ENCODE results near the gene PON3. TPM values are rescaled to one million over a fixed set of nuclear protein-coding genes. Genes with fewer than 3 reads are reported as not detected.
A peak's percentile ranks its signal among the peaks of the same experiment; 100 is the strongest.

Gene PON3
- total RNA-seq, 1 donor from 2014 or later, result not detected

DNA sequence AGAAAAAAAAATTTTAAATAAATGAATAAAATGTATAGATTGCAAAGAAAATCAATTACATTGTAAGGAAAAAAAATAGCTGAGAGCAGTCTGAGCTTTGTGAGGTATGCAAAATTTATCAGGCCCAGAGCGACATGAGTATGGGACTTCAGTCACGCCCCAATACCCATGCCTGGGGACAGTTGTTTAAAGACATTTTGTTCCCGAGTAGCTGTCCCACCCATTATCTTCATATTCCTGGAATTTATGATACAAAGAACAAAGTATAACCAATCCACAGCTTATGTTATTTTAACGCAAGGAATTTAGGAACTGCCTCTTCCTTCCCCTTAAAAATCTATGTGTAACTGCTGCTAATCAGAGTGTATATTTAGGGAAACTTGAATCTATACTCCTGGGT lies 40.2 kb upstream of the PON3 start:
- Mint-ChIP-seq H3K27ac (ENCODE audit: unreplicated experiment) (peak overlapping the region; percentile 80), H3K27me3 (ENCODE audit: unreplicated experiment) (no peaks in the 10 kb centered on the region), H3K9me3 (ENCODE audit: unreplicated experiment) (no peaks in the 10 kb centered on the region), H3K36me3 (ENCODE audit: unreplicated experiment) (peaks cover 4% of the 10 kb centered on the region), H3K4me1 (ENCODE audit: unreplicated experiment) (peaks cover 41% of the 10 kb centered on the region), H3K4me3 (ENCODE audit: unreplicated experiment) (no peak overlapping the region)
- TF ChIP-seq, protein P1, sequence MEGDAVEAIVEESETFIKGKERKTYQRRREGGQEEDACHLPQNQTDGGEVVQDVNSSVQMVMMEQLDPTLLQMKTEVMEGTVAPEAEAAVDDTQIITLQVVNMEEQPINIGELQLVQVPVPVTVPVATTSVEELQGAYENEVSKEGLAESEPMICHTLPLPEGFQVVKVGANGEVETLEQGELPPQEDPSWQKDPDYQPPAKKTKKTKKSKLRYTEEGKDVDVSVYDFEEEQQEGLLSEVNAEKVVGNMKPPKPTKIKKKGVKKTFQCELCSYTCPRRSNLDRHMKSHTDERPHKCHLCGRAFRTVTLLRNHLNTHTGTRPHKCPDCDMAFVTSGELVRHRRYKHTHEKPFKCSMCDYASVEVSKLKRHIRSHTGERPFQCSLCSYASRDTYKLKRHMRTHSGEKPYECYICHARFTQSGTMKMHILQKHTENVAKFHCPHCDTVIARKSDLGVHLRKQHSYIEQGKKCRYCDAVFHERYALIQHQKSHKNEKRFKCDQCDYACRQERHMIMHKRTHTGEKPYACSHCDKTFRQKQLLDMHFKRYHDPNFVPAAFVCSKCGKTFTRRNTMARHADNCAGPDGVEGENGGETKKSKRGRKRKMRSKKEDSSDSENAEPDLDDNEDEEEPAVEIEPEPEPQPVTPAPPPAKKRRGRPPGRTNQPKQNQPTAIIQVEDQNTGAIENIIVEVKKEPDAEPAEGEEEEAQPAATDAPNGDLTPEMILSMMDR (IDR thresholded peaks at IDR 0.05), result no peak
- DNase-seq (ENCODE audit: extremely low spot score, unreplicated experiment), result no peak

- H3K36me3 Mint-ChIP-seq (ENCODE audit: unreplicated experiment), result peaks cover 4% of the 10 kb centered on the region
- no peaks in the 10 kb centered on the region for H3K27me3 Mint-ChIP-seq (ENCODE audit: unreplicated experiment)
- no peak for DNase-seq (ENCODE audit: extremely low spot score, unreplicated experiment)
- TF ChIP-seq, protein P1 (IDR thresholded peaks at IDR 0.05), result no peak
- H3K27ac Mint-ChIP-seq (ENCODE audit: unreplicated experiment), result peak overlapping the region; percentile 99
- H3K9me3 Mint-ChIP-seq (ENCODE audit: unreplicated experiment), result no peaks in the 10 kb centered on the region
- H3K4me3 Mint-ChIP-seq (ENCODE audit: unreplicated experiment), result peak overlapping the region; percentile 81
- H3K4me1 Mint-ChIP-seq (ENCODE audit: unreplicated experiment), result peaks cover 44% of the 10 kb centered on the region
Observed at GRCh38 chr7:95435422-95435780, 39.2 kb upstream of the PON3 start.

GRCh38 chr7:95434557-95435421 lies 38.6 kb upstream of the PON3 start, which contains the start of gene PON2:
Gene PON2, minus strand, starts transcription at chr7:95435028. Its CDS starts 77 bp downstream, at chr7:95434951.
- H3K27me3 Mint-ChIP-seq (ENCODE audit: unreplicated experiment), result no peaks in the 10 kb centered on the region

DNA sequence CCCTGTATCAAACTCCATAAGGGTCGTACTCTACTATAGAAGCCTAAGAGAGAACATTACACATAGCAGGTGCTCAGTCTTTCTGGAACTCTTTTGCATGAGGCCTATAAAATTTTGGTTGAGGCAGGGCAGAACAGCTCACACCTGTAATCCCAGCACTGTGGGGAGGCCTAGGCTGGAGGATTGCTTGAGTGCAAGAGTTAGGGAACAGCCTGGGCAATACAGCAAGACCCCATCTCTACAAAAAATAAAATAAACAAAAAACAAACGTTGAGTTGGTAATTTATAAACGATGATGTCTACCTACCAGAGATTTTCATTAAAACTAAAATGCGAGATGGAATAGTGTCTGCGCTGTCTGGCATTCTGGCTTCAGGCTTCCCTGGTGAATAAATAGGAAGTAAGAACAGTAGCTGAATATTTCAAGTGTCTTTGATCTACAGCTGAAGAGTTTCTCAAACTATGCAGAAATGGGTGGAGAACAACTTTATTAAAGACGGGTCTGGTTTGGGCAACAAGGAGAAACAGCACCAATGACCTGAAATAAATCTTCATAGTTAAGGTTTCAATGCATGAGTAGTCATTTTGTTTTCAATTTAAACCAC lies 37.9 kb upstream of the PON3 start:
- Mint-ChIP-seq H3K36me3 (ENCODE audit: unreplicated experiment) (peaks cover 11% of the 10 kb centered on the region), H3K9me3 (ENCODE audit: unreplicated experiment) (no peaks in the 10 kb centered on the region), H3K4me3 (ENCODE audit: unreplicated experiment) (peak overlapping the region; percentile 81), H3K27ac (ENCODE audit: unreplicated experiment) (peak overlapping the region; percentile 99), H3K27me3 (ENCODE audit: unreplicated experiment) (no peaks in the 10 kb centered on the region), H3K4me1 (ENCODE audit: unreplicated experiment) (peaks cover 44% of the 10 kb centered on the region)
- TF ChIP-seq, protein P1 (IDR thresholded peaks at IDR 0.05), result no peak
- DNase-seq (ENCODE audit: extremely low spot score, unreplicated experiment), result no peak

More at GRCh38 chr7:95434557-95435421, 38.6 kb upstream of the PON3 start, which contains the start of gene PON2:
- Mint-ChIP-seq H3K4me1 (ENCODE audit: unreplicated experiment) (peaks cover 44% of the 10 kb centered on the region), H3K9me3 (ENCODE audit: unreplicated experiment) (no peaks in the 10 kb centered on the region), H3K36me3 (ENCODE audit: unreplicated experiment) (peaks cover 4% of the 10 kb centered on the region), H3K4me3 (ENCODE audit: unreplicated experiment) (peak within 1 kb of the TSS; percentile 81), H3K27ac (ENCODE audit: unreplicated experiment) (peak within 1 kb of the TSS; percentile 99)
- TF ChIP-seq, protein P1 (IDR thresholded peaks at IDR 0.05), result no peak
- peak; percentile 93 for DNase-seq (ENCODE audit: extremely low spot score, unreplicated experiment)

GRCh38 chr7:95433129-95433528 lies 37.0 kb upstream of the PON3 start:
- H3K36me3 Mint-ChIP-seq (ENCODE audit: unreplicated experiment), result peaks cover 12% of the 10 kb centered on the region
- DNase-seq (ENCODE audit: extremely low spot score, unreplicated experiment), result no peak
- no peaks in the 10 kb centered on the region for H3K9me3 Mint-ChIP-seq (ENCODE audit: unreplicated experiment)
- no peak overlapping the region for H3K4me3 Mint-ChIP-seq (ENCODE audit: unreplicated experiment)
- H3K4me1 Mint-ChIP-seq (ENCODE audit: unreplicated experiment), result peaks cover 44% of the 10 kb centered on the region
- no peak overlapping the region for H3K27ac Mint-ChIP-seq (ENCODE audit: unreplicated experiment)
- TF ChIP-seq, protein P1 (IDR thresholded peaks at IDR 0.05), result no peak
- H3K27me3 Mint-ChIP-seq (ENCODE audit: unreplicated experiment), result no peaks in the 10 kb centered on the region
